IPS-NIHi7 (cell line): ENCODE data around the gene RETN.

Experiments
- DNase-seq: peaks from one replicate; pipeline ENCODE4 v3.0.0; 2012; ENCODE audit warnings: mixed read lengths; ENCODE audit errors: extremely low spot score

RETN gene

DNA sequence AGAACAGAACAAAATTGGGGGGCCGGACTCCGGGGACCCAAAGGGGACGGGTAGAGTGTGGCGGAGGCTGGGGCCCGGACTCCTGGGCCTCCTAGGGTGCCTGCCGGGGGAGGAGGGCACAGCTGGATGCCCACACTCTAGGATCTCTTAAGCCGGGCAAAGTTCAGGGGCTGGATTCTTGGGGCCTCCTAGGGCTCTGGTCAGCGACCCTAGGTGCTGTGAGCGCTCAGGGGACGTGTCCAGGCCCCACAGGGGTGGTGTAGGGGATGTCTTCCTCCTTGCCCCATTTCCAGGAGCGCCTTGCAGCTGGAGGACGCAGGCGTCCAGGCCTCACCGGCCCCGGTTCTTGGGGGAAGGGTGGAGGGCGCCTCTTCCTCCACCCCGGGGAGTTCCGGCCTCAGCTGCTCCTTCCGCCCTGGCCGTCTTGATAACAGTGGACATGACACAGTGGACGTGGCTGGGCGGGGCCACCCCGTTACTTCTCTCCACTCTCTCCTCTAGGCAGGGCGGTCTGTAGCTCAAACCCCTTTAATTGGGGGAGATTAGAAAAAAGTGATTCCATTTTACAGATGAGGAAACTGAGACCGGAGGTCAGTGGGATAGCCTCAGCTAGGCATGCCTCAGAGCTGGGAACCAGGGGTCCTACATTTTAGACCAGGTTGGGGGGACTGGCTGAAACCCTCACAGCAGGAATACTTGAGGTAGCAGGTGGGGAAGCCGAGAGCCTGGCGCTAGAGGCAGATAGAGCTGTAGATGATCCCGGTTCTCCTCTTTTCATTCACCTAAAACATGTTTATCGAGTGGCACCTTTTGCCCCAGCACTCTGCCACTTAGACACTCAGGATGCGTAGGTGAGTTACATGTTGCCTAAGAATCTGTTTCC lies 31.2 kb upstream of the RETN start:
- DNase-seq, result no peak

DNA sequence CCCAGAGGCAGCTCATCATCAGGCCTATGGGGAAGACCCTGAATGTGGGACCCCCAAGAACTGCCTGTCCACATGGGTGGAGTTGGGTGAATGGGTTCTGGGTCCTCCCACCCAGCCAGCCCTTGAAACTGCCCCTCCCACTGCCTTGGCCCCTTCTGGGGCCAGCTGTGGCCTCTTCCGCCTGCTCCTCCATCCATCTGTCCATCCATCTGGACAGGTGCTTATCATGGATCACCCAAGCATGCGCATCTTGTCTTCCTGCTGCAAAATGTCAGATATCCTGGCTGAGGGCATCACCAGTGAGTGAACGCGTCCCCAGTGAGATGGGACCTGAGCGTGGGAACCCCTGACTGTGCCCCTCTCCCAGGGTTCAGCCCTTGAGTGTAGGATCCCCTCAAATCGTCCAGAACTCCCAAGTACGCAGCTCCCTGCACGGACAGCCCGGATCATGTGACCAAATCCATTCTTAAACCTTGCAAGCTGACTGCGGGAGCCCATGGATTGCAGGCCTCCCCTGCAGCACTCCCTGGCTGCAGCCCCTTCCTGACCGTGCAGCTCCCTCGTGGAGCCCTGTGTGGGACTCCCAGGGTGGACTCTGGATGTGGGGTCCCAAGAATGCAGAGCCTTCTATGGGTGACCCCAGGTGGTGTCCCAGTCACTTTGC lies 29.9 kb upstream of the RETN start:
- no peak for DNase-seq

DNA sequence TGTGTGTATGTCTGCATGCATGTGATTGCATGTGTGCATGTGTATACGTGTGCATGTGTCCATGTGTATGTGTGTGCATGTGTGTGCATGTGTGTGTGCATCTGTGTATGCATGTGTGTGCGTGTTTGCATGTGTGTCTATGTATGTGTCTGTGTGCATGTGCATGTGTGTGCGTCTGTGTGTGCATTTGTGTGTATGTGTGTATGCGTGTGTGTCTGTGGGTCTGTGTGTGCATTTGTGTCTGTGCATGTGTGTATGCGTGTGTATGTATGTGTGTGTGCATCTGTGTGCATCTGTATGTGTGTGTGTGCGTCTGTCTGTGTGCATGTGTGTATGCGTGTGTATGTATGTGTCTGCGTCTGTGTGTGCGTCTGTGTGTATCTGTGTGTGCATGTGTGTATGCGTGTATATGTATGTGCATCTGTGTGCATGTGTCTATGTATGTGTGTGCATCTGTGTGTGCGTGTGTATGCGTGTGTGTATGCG lies 28.9 kb upstream of the RETN start:
- DNase-seq, result no peak

DNA sequence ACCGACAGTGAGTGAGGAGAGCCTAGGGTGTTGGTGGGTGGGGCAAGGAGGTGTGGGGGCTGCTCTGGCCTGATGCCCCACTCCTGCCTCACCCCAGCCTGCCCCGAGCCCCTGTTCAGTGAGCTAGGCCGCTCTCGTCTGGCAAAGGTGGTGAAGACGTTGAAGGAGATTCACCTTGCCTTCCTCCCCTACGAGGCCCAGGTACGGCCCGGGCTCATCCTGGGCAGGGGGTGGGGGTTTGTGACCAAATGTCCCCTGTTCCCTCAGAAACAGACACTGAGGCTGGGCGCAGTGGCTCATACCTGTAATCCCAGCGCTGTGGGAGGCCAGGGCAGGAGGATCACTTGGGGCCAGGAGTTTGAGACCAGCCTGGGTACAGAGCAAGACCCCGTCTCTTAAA lies 28.0 kb upstream of the RETN start:
- no peak for DNase-seq

DNA sequence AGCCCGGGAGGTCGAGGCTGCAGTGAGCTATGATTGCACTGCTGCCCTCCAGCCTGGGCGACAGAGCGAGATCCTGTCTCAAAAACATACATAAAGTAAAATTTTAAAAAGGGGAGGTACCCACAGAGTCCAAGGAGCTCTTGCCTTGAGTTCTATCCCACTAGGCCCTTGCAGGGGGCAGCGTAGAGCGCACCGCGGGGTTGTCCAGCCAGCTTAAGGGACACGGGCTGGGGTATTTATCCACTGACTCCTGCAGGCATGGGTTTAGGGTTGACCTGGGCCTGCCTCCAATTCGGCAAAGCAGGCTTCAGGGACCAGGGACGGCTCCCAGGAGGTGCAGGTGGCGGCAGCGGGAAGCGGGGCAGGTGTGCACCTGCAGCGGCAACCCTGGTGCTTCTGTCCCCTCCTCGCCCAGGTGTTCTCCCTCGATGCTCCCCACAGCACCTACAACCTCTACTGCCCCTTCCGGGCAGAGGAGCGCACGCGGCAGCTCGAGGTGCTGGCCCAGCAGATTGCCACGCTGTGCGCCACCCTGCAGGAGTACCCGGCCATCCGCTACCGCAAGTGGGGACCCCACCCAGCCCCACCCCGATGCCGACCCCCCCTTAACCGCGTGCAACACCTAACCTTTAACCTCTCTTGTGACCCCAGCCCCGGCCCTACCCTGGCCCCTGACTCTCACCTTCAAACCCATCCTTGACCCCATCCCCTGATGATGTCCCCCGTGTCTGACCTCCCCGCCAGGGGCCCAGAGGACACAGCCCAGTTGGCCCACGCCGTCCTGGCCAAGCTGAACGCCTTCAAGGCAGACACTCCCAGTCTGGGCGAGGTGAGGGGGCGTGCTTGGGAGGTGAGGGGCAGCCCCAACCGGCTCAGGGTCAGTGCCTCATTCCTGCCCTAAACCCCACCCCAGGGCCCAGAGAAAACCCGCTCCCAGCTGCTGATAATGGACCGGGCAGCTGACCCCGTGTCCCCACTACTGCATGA lies 27.3 kb upstream of the RETN start:
- no peak for DNase-seq

DNA sequence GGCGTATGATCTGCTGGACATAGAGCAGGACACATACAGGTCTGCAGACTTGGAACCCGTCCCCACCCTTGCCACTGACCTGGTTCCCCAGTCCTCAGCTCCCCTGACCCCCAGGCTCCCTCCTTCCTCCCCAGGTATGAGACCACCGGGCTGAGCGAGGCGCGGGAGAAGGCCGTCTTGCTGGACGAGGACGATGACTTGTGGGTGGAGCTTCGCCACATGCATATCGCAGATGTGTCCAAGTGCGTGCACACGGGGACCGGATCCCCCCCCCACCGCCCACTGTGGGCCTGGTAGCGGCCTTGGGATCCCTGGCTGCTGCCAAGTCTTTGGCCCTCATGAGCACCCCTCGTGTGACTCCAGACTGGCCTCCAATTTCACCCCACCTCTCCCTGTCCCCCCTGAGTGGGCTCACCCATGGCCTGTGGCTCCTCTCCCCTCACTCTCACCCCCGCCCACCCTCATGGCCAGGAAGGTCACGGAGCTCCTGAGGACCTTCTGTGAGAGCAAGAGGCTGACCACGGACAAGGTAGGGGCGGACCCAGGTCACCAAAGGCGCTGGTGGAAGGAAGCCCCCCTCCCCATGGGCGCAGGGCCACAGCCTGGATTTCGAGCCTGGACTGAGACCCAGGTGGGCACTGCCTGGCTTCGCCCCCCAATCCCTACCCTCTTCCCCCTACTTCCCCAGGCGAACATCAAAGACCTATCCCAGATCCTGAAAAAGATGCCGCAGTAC lies 26.4 kb upstream of the RETN start:
- no peak for DNase-seq

DNA sequence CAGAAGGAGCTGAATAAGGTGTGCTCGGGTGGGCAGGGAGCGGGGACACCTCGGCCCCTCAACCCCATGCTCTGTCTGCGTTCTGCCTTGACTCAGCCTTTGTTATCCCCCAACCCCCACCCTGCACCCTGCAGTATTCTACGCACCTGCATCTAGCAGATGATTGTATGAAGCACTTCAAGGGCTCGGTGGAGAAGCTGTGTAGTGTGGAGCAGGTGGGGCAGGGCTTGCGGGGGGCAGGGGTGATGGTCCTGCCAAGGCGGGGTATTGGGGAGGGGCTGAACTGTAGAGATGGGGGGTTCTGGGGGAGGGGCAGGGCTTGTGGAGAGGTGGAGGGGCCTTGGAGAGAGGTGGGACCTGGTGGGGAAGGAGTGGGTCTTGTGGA lies 25.8 kb upstream of the RETN start:
- DNase-seq, result no peak

DNA sequence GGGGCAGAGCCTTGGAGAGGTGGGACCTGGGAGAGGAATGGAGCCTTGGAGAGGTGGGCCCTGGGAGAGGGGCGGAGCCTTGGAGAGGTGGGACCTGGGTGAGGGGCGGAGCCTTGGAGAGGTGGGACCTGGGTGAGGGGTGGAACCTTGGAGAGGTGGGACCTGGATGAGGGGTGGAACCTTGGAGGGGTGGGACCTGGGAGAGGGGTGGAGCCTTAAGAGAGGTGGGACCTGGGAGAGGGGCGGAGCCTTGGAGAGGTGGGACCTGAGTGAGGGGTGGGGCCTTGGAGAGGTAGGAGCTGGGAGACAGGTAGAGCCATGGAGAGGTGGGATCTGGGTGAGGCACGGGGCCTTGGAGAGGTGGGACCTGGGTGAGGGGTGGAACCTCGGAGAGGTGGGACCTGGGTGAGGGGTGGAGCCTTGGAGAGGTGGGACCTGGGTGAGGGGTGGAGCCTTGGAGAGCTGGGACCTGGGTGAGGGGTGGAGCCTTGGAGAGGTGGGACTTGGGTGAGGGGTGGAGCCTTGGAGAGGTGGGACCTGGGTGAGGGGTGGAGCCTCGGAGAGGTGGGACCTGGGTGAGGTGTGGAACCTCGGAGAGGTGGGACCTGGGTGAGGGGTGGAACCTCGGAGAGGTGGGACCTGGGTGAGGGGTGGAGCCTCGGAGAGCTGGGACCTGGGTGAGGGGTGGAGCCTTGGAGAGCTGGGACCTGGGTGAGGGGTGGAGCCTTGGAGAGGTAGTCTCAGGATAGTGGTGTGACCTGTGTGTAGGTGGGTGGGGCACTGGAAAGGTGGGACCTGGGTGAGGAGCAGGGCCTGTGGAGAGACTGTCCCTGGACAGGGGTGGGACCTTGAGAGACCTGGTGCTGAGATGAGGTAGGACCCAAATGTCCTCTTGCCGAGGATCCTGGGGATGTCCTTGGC lies 25.0 kb upstream of the RETN start:
- peak; percentile 69 for DNase-seq

DNA sequence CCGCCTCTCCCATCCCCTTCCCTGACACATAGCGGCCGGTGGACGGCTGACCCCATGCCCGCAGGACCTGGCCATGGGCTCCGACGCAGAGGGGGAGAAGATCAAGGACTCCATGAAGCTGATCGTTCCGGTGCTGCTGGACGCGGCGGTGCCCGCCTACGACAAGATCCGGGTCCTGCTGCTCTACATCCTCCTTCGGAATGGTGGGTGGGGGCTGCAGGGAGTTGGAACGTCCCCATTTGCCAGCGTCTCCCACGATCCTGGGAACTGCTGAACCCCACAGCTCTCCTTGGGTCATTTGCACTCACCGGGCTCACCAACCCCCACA lies 24.3 kb upstream of the RETN start:
- no peak for DNase-seq

DNA sequence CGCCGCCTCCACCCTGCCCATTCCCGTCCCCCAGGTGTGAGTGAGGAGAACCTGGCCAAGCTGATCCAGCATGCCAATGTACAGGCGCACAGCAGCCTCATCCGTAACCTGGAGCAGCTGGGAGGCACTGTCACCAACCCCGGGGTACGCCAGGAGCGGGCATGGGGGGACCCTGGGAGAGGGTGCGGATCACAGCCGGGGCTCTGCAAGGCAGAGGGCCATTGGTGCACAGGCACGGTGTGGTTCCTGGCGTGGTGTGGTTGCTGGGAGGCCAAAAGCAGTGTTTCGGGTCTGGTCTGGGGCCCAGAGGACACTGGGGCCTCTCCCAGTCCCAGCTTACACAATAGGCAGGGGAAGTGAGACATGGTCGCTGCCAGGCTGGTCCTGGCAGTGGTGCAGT lies 23.7 kb upstream of the RETN start:
- DNase-seq, result no peak

DNA sequence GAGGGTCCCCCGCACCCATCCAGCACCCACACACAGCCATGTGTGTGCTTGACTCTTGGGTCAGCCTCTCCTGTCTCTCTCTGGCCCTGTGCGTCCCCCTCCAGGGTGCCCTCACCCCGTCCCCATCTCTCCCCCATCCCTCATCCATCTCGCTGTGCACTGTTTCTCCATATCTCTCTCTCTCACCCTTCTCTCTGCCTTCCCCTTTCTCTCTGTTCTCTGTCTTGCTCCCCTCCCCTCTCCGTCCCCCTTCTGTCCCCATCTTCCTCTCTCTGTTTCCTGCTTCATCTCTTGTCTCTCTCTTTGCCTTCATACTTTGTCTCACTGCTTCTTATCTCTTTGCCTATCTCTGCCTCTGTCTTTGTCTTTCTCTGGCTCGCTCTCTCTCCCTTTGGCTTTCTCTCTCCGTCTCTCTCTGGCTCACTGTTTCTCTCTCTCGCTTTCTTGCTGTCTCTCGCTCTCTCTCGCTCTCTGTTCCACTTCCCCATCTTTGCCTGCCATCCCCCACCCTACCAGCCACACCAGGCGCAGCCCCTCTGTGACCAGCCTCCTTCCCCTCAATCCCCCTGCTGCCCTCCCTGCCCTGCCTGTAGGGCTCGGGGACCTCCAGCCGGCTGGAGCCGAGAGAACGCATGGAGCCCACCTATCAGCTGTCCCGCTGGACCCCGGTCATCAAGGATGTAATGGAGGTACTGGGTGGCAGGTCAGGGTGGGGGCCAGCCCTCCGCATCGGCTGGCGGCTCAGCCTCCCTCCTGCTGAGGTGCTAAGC lies 23.0 kb upstream of the RETN start:
- DNase-seq, result no peak

DNA sequence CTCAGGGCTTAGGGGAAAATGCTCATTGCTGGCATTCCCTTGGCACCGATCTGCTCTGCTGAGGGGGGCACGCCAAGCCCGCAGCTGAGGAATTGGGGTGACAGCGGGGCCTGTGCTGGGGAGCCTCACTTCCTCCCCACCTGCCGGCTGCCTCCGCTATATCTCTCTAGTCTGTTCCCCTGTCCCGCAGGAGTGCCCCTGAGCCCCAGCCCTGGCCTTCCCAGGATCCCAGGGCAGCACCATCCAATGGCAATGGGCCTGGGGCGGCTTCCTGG lies 22.5 kb upstream of the RETN start:
- no peak for DNase-seq

DNA sequence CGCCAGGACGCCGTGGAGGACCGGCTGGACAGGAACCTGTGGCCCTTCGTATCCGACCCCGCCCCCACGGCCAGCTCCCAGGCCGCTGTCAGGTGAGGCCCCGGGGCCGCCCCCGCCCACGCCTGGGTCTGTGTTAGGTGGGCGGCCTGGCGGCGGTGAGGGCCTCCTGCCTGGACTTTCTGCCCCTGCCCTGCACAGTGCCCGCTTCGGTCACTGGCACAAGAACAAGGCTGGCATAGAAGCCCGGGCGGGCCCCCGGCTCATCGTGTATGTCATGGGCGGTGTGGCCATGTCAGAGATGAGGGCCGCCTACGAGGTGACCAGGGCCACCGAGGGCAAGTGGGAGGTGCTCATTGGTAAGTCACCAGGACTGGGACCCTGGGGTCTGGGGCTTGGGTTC lies 21.7 kb upstream of the RETN start:
- DNase-seq, result no peak

DNA sequence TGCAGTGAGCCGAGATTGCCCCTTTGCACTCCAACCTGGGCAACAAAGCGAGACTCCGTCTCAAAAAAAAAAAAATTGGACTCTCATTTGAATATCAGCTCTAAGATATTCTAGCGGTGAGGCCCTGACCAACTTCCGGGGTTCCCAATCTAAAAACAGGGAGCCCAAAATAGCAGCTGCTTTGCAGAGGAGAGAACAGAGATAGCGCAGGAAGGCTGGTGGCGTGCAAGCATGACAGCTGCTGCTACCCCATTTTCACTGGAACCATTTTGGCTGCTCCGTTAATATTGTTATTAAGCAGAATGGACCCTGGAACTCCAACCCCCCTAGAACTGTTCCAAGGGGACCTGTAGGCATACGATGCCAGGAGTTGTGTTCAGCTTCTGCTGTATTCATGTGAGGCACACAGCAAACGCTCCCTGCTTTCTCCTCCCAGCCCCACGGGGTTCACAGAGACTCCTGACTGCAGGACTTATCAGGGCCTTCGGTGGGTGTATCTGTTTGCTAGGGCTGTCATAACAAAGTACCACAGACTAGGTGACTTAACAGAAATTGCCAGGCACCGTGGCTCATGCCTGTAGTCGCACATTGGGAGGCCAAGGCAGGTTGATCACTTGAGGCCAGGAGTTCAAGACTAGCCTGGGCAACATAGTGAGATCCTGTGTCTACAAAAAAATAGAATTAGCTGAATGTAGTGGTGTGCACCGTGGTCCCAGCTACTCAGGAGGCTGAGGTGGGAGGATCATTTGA lies 20.4 kb upstream of the RETN start:
- DNase-seq, result no peak

DNA sequence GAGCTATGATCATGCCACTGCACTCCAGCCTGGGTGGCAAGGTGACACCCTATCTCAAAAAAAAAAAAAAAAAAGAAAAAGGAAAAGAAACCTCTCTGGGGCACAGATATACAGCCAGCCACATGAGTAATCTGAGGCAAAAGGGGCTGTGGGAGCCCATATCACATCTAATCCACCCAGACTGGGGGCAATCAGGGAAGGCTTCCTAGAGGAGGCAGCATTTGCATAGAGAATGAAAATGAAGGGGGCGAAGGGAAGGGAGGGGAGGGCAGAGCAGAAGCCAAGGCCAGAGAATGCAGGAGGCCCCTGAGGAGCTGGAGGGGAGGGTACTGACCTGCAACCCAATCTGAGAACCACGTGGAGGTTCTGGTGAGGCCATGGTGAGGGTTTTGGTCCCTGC lies 18.7 kb upstream of the RETN start:
- DNase-seq, result no peak

DNA sequence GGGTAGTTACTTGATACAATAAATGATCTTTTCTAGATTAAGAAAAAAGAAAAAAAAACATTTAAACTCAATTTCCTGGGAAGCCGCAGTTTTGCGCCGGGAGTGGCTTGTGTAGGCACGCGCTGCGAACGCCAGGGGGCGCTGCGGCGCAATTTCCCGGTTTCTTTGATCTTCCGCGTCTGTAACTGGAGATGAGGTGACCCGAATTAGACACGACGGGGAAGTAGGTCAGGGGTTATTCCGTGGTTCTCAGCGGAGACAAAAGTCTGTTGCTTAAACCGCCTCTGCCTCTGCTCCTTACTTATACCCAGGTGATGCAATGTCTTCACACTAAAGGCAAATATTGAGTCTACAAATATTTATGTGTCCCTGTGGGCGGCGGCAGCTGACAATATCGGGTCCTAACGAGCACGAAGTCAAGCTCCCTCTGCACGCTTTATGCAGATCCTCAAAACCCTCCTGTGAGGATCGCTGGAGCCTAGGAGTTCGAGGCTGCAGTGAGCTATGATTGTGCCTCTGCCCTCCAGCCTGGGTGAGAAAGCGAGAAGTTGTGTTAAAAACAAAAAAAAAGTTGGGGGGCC lies 16.7 kb upstream of the RETN start:
- DNase-seq, result peak; percentile 91

DNA sequence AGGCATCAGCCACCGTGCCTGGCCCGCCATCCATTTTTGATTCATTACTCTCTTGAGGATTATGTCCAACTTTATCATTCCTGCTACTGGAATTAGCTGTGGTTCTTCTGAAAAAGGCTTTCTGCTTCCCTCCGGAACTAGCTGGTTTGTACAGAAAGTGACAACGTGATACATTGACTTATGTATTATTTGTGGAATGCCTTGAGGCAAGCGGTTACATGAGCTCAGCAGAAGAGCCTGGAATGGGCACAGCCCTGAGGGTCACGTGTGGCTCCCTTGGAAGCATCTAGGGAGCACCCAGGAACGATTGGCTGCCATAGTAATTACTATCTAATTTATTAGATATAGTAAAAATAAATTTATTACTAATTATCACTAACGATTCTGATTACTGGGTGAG lies 14.4 kb upstream of the RETN start:
- DNase-seq, result no peak

DNA sequence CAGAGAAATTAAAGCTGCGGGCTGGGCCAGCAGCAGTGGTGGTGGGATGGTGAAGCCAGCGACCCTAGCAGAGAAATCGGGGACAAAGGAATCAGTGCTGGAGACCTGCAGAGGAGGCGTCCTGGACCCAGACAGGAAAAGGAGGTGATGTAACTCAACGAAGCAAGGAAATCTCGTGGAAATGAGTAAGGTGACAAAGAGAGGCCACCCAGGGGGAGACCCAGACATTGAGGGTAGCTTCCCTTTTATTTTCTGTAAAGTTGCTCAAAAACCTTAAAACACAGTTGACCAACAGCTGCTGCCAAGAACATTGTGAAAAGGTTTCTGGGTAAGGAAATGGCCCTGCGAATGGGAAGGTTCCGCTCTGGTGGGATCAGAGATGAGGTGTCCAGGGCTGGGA lies 13.3 kb upstream of the RETN start:
- DNase-seq, result no peak
